ENCODE results near the gene F7.

Gene F7

DNA sequence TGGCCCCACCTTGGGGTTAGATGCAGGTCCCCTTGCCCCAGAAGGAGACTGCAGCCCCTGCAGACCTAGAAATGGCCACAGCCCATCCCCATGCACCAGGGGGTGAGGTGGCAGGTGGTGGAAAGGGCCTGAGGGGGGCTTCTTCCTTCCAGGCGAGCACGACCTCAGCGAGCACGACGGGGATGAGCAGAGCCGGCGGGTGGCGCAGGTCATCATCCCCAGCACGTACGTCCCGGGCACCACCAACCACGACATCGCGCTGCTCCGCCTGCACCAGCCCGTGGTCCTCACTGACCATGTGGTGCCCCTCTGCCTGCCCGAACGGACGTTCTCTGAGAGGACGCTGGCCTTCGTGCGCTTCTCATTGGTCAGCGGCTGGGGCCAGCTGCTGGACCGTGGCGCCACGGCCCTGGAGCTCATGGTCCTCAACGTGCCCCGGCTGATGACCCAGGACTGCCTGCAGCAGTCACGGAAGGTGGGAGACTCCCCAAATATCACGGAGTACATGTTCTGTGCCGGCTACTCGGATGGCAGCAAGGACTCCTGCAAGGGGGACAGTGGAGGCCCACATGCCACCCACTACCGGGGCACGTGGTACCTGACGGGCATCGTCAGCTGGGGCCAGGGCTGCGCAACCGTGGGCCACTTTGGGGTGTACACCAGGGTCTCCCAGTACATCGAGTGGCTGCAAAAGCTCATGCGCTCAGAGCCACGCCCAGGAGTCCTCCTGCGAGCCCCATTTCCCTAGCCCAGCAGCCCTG, 12.8 kb downstream of the F7 start:
- Histone ChIP-seq H3K4me3 (replicated peaks; ENCODE audit: low read depth, low read length) (no peak overlapping the region), H3K36me3 (ENCODE audit: control insufficient read depth, insufficient read depth, low read length) (no peaks in the 10 kb centered on the region), H3K27me3 (replicated peaks; ENCODE audit: control insufficient read depth, insufficient read depth, low read length) (no peaks in the 10 kb centered on the region; the same call in 1 of the 2 replicates)
- TF ChIP-seq, protein P1, sequence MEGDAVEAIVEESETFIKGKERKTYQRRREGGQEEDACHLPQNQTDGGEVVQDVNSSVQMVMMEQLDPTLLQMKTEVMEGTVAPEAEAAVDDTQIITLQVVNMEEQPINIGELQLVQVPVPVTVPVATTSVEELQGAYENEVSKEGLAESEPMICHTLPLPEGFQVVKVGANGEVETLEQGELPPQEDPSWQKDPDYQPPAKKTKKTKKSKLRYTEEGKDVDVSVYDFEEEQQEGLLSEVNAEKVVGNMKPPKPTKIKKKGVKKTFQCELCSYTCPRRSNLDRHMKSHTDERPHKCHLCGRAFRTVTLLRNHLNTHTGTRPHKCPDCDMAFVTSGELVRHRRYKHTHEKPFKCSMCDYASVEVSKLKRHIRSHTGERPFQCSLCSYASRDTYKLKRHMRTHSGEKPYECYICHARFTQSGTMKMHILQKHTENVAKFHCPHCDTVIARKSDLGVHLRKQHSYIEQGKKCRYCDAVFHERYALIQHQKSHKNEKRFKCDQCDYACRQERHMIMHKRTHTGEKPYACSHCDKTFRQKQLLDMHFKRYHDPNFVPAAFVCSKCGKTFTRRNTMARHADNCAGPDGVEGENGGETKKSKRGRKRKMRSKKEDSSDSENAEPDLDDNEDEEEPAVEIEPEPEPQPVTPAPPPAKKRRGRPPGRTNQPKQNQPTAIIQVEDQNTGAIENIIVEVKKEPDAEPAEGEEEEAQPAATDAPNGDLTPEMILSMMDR (IDR thresholded peaks at IDR 0.05; ENCODE audit: insufficient read depth, low read length, poor library complexity, severe bottlenecking), result no peak
- DNase-seq (ENCODE audit: extremely low read depth, insufficient read length), result no peak

DNA sequence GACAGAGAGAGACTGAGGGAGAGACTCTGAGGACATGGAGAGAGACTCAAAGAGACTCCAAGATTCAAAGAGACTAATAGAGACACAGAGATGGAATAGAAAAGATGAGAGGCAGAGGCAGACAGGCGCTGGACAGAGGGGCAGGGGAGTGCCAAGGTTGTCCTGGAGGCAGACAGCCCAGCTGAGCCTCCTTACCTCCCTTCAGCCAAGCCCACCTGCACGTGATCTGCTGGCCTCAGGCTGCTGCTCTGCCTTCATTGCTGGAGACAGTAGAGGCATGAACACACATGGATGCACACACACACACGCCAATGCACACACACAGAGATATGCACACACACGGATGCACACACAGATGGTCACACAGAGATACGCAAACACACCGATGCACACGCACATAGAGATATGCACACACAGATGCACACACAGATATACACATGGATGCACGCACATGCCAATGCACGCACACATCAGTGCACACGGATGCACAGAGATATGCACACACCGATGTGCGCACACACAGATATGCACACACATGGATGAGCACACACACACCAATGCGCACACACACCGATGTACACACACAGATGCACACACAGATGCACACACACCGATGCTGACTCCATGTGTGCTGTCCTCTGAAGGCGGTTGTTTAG, 13.7 kb downstream of the F7 start:
- H3K27me3 ChIP-seq (replicated peaks; ENCODE audit: control insufficient read depth, insufficient read depth, low read length), result no peaks in the 10 kb centered on the region; the same call in 1 of the 2 replicates
- TF ChIP-seq, protein P1 (IDR thresholded peaks at IDR 0.05; ENCODE audit: insufficient read depth, low read length, poor library complexity, severe bottlenecking), result no peak
- no peak for DNase-seq (ENCODE audit: extremely low read depth, insufficient read length)
- H3K36me3 ChIP-seq (ENCODE audit: control insufficient read depth, insufficient read depth, low read length), result no peaks in the 10 kb centered on the region
- no peak overlapping the region for H3K4me3 ChIP-seq (replicated peaks; ENCODE audit: low read depth, low read length)

DNA sequence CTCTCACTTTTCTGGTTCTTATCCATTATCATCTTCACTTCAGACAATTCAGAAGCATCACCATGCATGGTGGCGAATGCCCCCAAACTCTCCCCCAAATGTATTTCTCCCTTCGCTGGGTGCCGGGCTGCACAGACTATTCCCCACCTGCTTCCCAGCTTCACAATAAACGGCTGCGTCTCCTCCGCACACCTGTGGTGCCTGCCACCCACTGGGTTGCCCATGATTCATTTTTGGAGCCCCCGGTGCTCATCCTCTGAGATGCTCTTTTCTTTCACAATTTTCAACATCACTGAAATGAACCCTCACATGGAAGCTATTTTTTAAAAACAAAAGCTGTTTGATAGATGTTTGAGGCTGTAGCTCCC, 14.2 kb downstream of the F7 start:
- DNase-seq (ENCODE audit: extremely low read depth, insufficient read length), result no peak
- H3K4me3 ChIP-seq (replicated peaks; ENCODE audit: low read depth, low read length), result no peak overlapping the region
- no peaks in the 10 kb centered on the region for H3K36me3 ChIP-seq (ENCODE audit: control insufficient read depth, insufficient read depth, low read length)
- H3K27me3 ChIP-seq (replicated peaks; ENCODE audit: control insufficient read depth, insufficient read depth, low read length), result no peaks in the 10 kb centered on the region; the same call in 1 of the 2 replicates
- TF ChIP-seq, protein P1 (IDR thresholded peaks at IDR 0.05; ENCODE audit: insufficient read depth, low read length, poor library complexity, severe bottlenecking), result no peak

DNA sequence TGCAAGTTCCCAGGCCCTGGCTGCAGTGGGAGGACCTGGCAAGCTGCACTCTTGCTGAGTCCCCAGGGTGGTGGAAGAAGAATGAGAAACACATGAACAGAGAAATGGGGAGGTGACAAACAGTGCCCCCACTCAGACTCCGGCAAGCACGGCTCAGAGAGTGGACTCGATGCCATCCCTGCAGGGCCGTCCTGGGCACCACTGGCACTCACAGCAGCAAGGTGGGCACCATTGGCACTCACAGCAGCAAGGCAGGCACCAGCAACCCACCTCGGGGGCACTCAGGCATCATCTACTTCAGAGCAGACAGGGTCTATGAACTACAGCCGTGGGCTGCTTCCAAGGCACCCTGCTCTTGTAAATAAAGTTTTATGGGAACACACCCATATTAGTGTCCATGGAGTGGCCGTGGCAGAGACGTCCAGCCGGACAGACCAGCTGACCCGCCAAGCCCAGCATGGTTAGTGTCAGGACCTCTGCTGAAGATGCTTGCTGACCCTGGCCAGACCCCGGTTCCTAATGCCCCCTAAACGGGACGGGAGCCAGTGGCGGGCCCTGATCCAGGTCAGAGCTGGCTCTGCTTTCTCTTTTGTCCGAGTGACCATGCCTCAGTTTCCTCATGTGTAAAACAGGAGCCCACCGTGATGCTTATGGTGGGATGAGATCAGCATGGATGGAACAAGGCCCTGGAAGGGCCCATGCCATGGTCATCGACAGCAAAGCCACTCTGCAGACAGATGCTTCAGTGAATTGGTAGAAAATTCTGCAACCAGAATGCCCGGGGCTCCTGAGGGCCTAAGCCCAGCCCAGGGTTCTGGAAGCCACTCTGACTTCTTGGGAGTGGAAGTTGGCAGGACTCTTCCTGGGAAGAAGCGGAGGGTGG, 14.9 kb downstream of the F7 start:
- TF ChIP-seq, protein P1 (IDR thresholded peaks at IDR 0.05; ENCODE audit: insufficient read depth, low read length, poor library complexity, severe bottlenecking), result no peak
- no peak for DNase-seq (ENCODE audit: extremely low read depth, insufficient read length)
- Histone ChIP-seq H3K4me3 (replicated peaks; ENCODE audit: low read depth, low read length) (no peak overlapping the region), H3K36me3 (ENCODE audit: control insufficient read depth, insufficient read depth, low read length) (no peaks in the 10 kb centered on the region), H3K27me3 (replicated peaks; ENCODE audit: control insufficient read depth, insufficient read depth, low read length) (no peaks in the 10 kb centered on the region; the same call in 1 of the 2 replicates)

DNA sequence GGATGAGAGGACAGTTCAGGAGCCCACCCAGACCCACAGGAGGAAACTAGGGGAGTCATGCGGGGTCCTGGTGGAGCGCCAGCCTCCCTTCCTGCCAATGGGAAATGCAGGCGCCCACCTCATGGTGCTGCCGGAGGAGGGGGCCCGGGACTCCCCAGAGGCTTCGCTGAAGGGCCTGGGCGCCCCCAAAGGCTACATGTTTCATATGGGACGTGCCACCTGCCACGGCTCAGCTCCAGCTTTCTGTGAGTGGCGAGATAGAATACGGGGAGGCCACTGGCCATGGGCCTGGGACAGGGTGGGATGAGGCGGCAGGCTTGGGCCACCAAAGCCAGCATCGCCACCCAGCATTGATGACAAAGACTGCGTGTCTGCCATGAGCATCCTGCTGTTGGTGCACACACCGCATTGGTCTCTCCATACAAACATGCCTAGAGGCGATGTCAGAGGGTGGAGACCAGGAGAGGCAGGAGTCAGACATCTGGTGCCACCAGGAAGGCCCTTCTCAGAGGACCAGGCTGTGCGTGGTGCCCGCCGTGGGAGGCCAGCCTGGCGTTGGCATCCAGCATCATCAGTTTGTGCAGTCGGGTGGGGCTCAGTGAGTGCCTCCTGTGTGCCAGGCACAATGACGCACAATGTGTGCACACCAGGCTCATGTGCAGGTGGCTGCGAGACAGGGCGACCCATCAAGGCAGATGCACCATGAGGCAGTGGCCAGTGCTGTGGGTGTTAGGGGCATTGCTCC, 15.8 kb downstream of the F7 start:
- DNase-seq (ENCODE audit: extremely low read depth, insufficient read length), result no peak
- no peaks in the 10 kb centered on the region for H3K36me3 ChIP-seq (ENCODE audit: control insufficient read depth, insufficient read depth, low read length)
- no peak overlapping the region for H3K4me3 ChIP-seq (replicated peaks; ENCODE audit: low read depth, low read length)
- TF ChIP-seq, protein P1 (IDR thresholded peaks at IDR 0.05; ENCODE audit: insufficient read depth, low read length, poor library complexity, severe bottlenecking), result no peak
- no peaks in the 10 kb centered on the region; the same call in 1 of the 2 replicates for H3K27me3 ChIP-seq (replicated peaks; ENCODE audit: control insufficient read depth, insufficient read depth, low read length)
